ENCODE results near the gene SLC2A4RG. TPM values are rescaled to one million over a fixed set of nuclear protein-coding genes. Genes with fewer than 3 reads are reported as not detected.

SLC2A4RG gene
- polyA plus RNA-seq, 1 experiment, result 26.0 TPM

DNA sequence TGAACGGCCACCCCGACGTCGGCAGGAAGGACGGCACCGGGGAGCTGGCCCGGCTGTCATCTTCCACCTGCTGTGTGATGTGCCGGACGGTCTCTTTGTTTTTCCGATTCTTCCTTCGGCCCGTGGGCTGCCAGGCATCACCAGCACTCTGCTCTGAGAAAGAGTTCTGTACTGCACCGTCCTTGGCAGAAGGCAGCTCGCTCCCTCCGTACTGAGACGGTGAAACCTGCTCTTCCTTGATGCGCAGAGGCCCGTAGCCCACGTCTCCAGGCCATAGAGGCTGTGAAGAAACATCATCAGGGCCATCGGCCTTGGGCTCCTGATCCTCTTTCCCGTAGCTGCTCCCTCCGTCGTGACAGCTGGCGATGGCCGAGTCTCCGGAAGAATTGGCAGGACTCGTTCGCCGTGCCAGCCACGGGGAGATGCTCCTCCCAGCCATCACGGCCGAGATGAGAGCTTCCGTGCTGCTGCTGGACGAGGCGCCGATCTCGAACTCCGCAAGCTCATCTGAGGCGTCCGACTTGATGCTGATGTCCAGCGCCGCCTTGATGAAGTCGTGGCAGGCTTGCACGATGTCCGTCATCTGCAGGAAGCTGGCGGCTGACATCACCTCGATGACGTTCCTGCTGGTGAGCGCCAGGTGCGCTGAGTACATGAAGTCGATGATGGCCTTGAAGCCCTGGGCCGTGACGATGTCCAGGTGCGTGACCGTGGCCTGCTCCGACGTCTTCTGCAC is 50.4 kb downstream of the SLC2A4RG start:
- Histone ChIP-seq H3K27ac (ENCODE audit: low read depth, low read length) (no peak overlapping the region), H3K27me3 (ENCODE audit: control insufficient read depth, insufficient read depth, low read length) (no peaks in the 10 kb centered on the region), H3K9me3 (ENCODE audit: control insufficient read depth, insufficient read depth, low read length) (peaks cover 9% of the 10 kb centered on the region; the same call in 1 of the 2 replicates), H3K4me3 (ENCODE audit: low read depth, low read length) (no peak overlapping the region)
- TF ChIP-seq, protein P1, sequence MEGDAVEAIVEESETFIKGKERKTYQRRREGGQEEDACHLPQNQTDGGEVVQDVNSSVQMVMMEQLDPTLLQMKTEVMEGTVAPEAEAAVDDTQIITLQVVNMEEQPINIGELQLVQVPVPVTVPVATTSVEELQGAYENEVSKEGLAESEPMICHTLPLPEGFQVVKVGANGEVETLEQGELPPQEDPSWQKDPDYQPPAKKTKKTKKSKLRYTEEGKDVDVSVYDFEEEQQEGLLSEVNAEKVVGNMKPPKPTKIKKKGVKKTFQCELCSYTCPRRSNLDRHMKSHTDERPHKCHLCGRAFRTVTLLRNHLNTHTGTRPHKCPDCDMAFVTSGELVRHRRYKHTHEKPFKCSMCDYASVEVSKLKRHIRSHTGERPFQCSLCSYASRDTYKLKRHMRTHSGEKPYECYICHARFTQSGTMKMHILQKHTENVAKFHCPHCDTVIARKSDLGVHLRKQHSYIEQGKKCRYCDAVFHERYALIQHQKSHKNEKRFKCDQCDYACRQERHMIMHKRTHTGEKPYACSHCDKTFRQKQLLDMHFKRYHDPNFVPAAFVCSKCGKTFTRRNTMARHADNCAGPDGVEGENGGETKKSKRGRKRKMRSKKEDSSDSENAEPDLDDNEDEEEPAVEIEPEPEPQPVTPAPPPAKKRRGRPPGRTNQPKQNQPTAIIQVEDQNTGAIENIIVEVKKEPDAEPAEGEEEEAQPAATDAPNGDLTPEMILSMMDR (IDR thresholded peaks at IDR 0.05; ENCODE audit: low read depth, low read length), result no peak
- DNase-seq (ENCODE audit: low read depth, low spot score), result no peak
- CTCF ChIA-PET, result interaction anchor here (2.5 kb wide), 1 partner anchor 15 kb away, joined by 12 read pairs; no protein-coding TSS in a partner anchor
- POLR2A ChIA-PET, result interaction anchor here (0.6 kb wide), 1 partner anchor 11 kb away, joined by 3 read pairs; no protein-coding TSS in a partner anchor

DNA sequence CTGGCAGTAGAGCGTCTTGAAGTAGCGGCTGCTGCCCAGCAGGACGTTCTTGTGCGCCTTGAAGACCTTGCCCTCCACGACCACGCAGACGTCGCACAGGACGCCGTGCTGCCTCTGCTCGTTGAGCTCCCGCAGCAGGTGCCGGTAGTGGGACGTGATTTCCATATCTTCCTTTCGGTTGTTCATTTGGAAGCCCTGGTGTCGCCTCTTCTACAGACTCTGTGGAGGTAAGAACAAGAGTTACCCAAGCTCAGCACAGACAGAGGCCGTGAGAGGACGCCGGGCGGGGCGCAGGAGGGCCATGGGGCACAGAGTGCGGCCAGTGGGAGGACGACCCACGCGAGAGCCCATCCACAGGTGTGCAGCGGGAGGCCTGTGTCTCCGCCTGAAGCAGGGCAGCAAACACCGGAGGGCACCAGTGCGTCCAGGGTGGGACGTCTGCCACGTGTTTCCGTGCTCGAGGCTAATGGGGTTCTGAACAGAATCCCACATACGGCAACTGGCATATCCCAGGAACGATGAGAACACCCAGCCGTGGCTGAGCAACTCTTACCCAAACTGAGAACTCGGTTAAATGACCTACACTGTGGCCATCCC is 51.1 kb downstream of the SLC2A4RG start:
- TF ChIP-seq, protein P1 (IDR thresholded peaks at IDR 0.05; ENCODE audit: low read depth, low read length), result no peak
- ChIA-PET POLR2A (no interaction called here), CTCF (interaction anchor here (2.5 kb wide), 1 partner anchor 15 kb away, joined by 12 read pairs; no protein-coding TSS in a partner anchor)

GRCh38 chr20:63791497-63792156 is 52.1 kb downstream of the SLC2A4RG start:
- POLR2A ChIA-PET, result interaction anchor here (0.6 to 0.7 kb wide), 2 partner anchors 93 to 240 kb away, joined by 3 read pairs; no protein-coding TSS in a partner anchor

More for the DNA sequence above, 51.1 kb downstream of the SLC2A4RG start:
- Histone ChIP-seq H3K9me3 (ENCODE audit: control insufficient read depth, insufficient read depth, low read length) (peaks cover 9% of the 10 kb centered on the region; the same call in 1 of the 2 replicates), H3K4me3 (ENCODE audit: low read depth, low read length) (no peak overlapping the region), H3K27me3 (ENCODE audit: control insufficient read depth, insufficient read depth, low read length) (no peaks in the 10 kb centered on the region), H3K27ac (ENCODE audit: low read depth, low read length) (no peak overlapping the region)
- no peak for DNase-seq (ENCODE audit: low read depth, low spot score)

DNA sequence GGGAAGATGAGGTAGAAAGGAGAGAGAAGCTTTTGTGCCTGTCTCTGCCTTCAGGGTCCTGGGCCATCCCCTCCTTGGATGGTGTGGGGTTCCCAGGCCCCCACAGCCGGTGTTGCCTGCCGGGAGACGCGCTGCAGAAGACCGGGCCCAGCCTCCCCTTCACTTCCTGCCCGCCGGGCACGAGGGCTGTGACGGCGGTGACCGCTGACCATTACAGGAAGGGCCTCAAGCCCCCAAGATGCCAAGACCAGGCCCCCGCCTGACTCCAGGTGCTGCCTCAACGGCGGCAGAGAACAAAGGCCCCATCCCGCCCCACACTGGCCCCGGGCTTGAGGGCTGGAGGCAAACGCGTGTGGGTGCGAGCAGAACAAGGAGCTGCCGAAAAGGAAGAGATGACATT is 53.3 kb downstream of the SLC2A4RG start:
- H3K27ac ChIP-seq (ENCODE audit: low read depth, low read length), result no peak overlapping the region
- CTCF ChIA-PET, result interaction anchor here (1.2 kb wide), 1 partner anchor 18 kb away, joined by 3 read pairs; no protein-coding TSS in a partner anchor
- no peak for DNase-seq (ENCODE audit: low read depth, low spot score)
- no peak overlapping the region for H3K4me3 ChIP-seq (ENCODE audit: low read depth, low read length)
- peaks cover 11% of the 10 kb centered on the region; the same call in 1 of the 2 replicates for H3K9me3 ChIP-seq (ENCODE audit: control insufficient read depth, insufficient read depth, low read length)
- POLR2A ChIA-PET, result no interaction called here
- TF ChIP-seq, protein P1 (IDR thresholded peaks at IDR 0.05; ENCODE audit: low read depth, low read length), result no peak
- no peaks in the 10 kb centered on the region for H3K27me3 ChIP-seq (ENCODE audit: control insufficient read depth, insufficient read depth, low read length)

More at GRCh38 chr20:63791497-63792156, 52.1 kb downstream of the SLC2A4RG start:
- no peak overlapping the region for H3K27ac ChIP-seq (ENCODE audit: low read depth, low read length)
- TF ChIP-seq, protein P1 (IDR thresholded peaks at IDR 0.05; ENCODE audit: low read depth, low read length), result no peak
- H3K27me3 ChIP-seq (ENCODE audit: control insufficient read depth, insufficient read depth, low read length), result no peaks in the 10 kb centered on the region
- CTCF ChIA-PET, result interaction anchor here (0.6 to 2.5 kb wide), 4 partner anchors 13 to 203 kb away, joined by 4 to 12 read pairs (median 4); no protein-coding TSS in a partner anchor
- no peak overlapping the region for H3K4me3 ChIP-seq (ENCODE audit: low read depth, low read length)
- peaks cover 11% of the 10 kb centered on the region; the same call in 1 of the 2 replicates for H3K9me3 ChIP-seq (ENCODE audit: control insufficient read depth, insufficient read depth, low read length)
- DNase-seq (ENCODE audit: low read depth, low spot score), result no peak

Small RNA genes lying within 50 kb of the gene (small RNA-seq; reads per million reads assigned to genes)
- gene LIME1 (ENCODE audit: insufficient read length, low read depth), result not detected
- gene TNFRSF6B (ENCODE audit: insufficient read length, low read depth), result not detected

Other genes starting within 250 kb of the SLC2A4RG start
- 0.94 and 0.99 TPM in 2 replicates for gene EEF1A2, start 240.7 kb upstream of the SLC2A4RG start, polyA plus RNA-seq (2011; rRNA removed)
- 13.5 and 21.7 TPM in 2 replicates for gene PPDPF, start 219.0 kb upstream of the SLC2A4RG start, polyA plus RNA-seq (2011; rRNA removed)
- gene PTK6, start 202.4 kb upstream of the SLC2A4RG start, polyA plus RNA-seq (2011; rRNA removed), result 0.02 TPM in 1 of 2 replicates, not detected in the other
- gene SRMS, start 192.0 kb upstream of the SLC2A4RG start, polyA plus RNA-seq (2011; rRNA removed), result not detected in 2 replicates
- 0.64 and 0.76 TPM in 2 replicates for gene FNDC11, start 185.6 kb upstream of the SLC2A4RG start, polyA plus RNA-seq (2011; rRNA removed)
- gene HELZ2, start 165.5 kb upstream of the SLC2A4RG start, polyA plus RNA-seq (2011; rRNA removed), result 4.6 and 7.0 TPM in 2 replicates
- 6.3 and 7.3 TPM in 2 replicates for gene GMEB2, start 112.7 kb upstream of the SLC2A4RG start, polyA plus RNA-seq (2011; rRNA removed)
- gene STMN3, start 86.4 kb upstream of the SLC2A4RG start, polyA plus RNA-seq (2011; rRNA removed), result 21.8 and 26.9 TPM in 2 replicates
- gene RTEL1, start 81.5 kb upstream of the SLC2A4RG start, polyA plus RNA-seq (2011; rRNA removed), result 11.3 and 14.6 TPM in 2 replicates
- gene TNFRSF6B, start 43.1 kb upstream of the SLC2A4RG start, polyA plus RNA-seq (2011; rRNA removed), result 2.5 and 5.2 TPM in 2 replicates
- gene ARFRP1, start 31.8 kb upstream of the SLC2A4RG start, polyA plus RNA-seq (2011; rRNA removed), result 21.4 and 23.8 TPM in 2 replicates
- gene ZGPAT, start 31.7 kb upstream of the SLC2A4RG start, polyA plus RNA-seq (2011; rRNA removed), result 8.7 and 10.6 TPM in 2 replicates
- 1.5 and 1.8 TPM in 2 replicates for gene LIME1, start 3.1 kb upstream of the SLC2A4RG start, polyA plus RNA-seq (2011; rRNA removed)
- gene ZBTB46, start 91.5 kb downstream of the SLC2A4RG start, polyA plus RNA-seq (2011; rRNA removed), result 2.0 and 2.8 TPM in 2 replicates
- gene ABHD16B, start 121.7 kb downstream of the SLC2A4RG start, polyA plus RNA-seq (2011; rRNA removed), result not detected in 2 replicates
- 202 and 219 TPM in 2 replicates for gene TPD52L2, start 125.5 kb downstream of the SLC2A4RG start, polyA plus RNA-seq (2011; rRNA removed)
- gene DNAJC5, start 155.3 kb downstream of the SLC2A4RG start, polyA plus RNA-seq (2011; rRNA removed), result 36.7 and 40.9 TPM in 2 replicates
- gene UCKL1, start 216.6 kb downstream of the SLC2A4RG start, polyA plus RNA-seq (2011; rRNA removed), result 18.0 and 22.3 TPM in 2 replicates
- 4.0 and 6.0 TPM in 2 replicates for gene ZNF512B, start 230.2 kb downstream of the SLC2A4RG start, polyA plus RNA-seq (2011; rRNA removed)
- gene SAMD10, start 239.9 kb downstream of the SLC2A4RG start, polyA plus RNA-seq (2011; rRNA removed), result 1.3 and 1.8 TPM in 2 replicates
- 38.5 and 47.5 TPM in 2 replicates for gene PRPF6, start 241.4 kb downstream of the SLC2A4RG start, polyA plus RNA-seq (2011; rRNA removed)

All from AG04450 (cell line).